Naive thymus-derived CD8-positive, alpha-beta T cell (primary cell): Measurements from ENCODE around the gene SIX3. TPM values are rescaled to one million over a fixed set of nuclear protein-coding genes. Genes with fewer than 3 reads are reported as not detected.

ENCODE experiments used
- ATAC-seq, 2 donors: fragments of 150-1000 bp; cut with Tn5 transposase in 1 of 2; sonication (Bioruptor Pico), chemical (Tn5 transposase) in 1 of 2; 1 replicate in 1 of 2; 2 replicates in 1 of 2; pipeline ENCODE4 v1.10.0; 2021; ENCODE audit warnings: mild to moderate bottlenecking in 2 of 2, moderate library complexity in 2 of 2
- POLR2A ChIA-PET: fragments of 350-600 bp; sonication (Branson Sonifier 250); formaldehyde crosslinking; loops from one replicate; lab custom pipeline; 2021; ENCODE audit warnings: antibody characterized with exemption; lab: Charles Lee
- DNase-seq, 10 donors: peaks; one replicate each; pipeline versions ENCODE4 v3.0.0 to v3.0.0-alpha.2; 2020 to 2022
- H3K27ac Mint-ChIP-seq, 10 donors: one replicate each; pipeline ENCODE4 v1.8.0; 2020 to 2022; ENCODE audit warnings: mild to moderate bottlenecking in 10 of 10, mixed read lengths in 10 of 10, moderate library complexity in 4 of 10, inconsistent platforms in 1 of 10
- H3K27me3 Mint-ChIP-seq, 5 donors: one replicate each; pipeline ENCODE4 v1.8.0; 2021 to 2022; ENCODE audit warnings: mixed read lengths in 5 of 5
- H3K36me3 Mint-ChIP-seq, 3 donors: one replicate each; pipeline ENCODE4 v1.8.0; 2020 to 2022; ENCODE audit warnings: mixed read lengths in 3 of 3, mild to moderate bottlenecking in 2 of 3, inconsistent platforms in 1 of 3
- H3K4me1 Mint-ChIP-seq, 4 donors: one replicate each; pipeline ENCODE4 v1.8.0; 2021 to 2022; ENCODE audit warnings: mixed read lengths in 4 of 4
- H3K4me3 Mint-ChIP-seq, 10 donors: one replicate each; pipeline ENCODE4 v1.8.0; 2020 to 2022; ENCODE audit warnings: mild to moderate bottlenecking in 10 of 10, mixed read lengths in 10 of 10, moderate library complexity in 6 of 10, inconsistent platforms in 1 of 10
- H3K9me3 Mint-ChIP-seq, 9 donors: one replicate each; pipeline ENCODE4 v1.8.0; 2020 to 2022; ENCODE audit warnings: mixed read lengths in 9 of 9, mild to moderate bottlenecking in 3 of 9, inconsistent platforms in 1 of 9, moderate library complexity in 1 of 9
- polyA plus RNA-seq, 3 donors: library from polyadenylated mRNA; unstranded; fragments of 300-500 nt; fragmentation: Illumina TruSeq; gene quantifications; one replicate each; pipeline ENCODE4 v1.2.3, GENCODE V29; 2021
- total RNA-seq, 8 experiments: library from RNA in 2 of 8; stranded (reverse) in 2 of 8; gene quantifications; one replicate each; pipeline ENCODE4 v1.2.3 and lab custom pipeline; 2021 to 2026

Gene SIX3
- total and polyA plus RNA-seq, 5 experiments from 2014 or later = not detected

DNA sequence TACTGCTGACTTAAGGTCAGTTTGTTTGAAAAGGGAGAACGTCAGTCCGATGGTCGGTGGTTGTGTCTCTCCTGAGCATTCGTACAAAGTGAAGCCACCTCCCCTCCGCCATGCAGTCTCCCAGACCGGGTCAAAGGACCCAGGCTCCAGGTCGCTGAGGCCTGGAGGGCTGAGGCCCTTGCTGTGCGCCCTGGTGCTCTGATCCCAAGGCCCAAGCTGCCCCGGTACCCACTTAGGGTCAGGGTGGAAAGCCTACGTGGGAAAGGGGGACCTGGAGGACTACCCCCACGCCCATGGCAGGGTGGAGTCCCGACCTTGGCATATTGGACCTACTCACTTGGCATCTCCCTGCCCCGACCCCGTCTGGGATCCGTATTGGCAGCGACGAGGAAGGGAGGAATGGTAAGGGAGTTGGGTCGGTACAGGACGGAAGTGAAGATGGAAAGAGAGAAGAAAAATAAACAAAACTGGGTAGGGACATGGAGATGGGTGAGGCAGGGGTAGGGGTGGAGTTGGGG, 8.0 kb upstream of the SIX3 start:
- H3K9me3 Mint-ChIP-seq = no peaks in the 10 kb centered on the region
- peaks cover 31 to 89% (median 58%) of the 10 kb centered on the region in 5 donors for H3K27me3 Mint-ChIP-seq
- H3K4me3 Mint-ChIP-seq = peak overlapping the region in 6 of 10 donors; percentile 2 to 51 (median 32)
- DNase-seq (peak in 1 of 10 donors; percentile 31), ATAC-seq (no peak)
- H3K36me3 Mint-ChIP-seq = no peaks in the 10 kb centered on the region
- POLR2A ChIA-PET = no interaction called here
- H3K27ac Mint-ChIP-seq = peak overlapping the region in 1 of 10 donors; percentile 74
- peaks cover 9 to 58% (median 50%) of the 10 kb centered on the region in 4 donors for H3K4me1 Mint-ChIP-seq

- no peaks in the 10 kb centered on the region for H3K36me3 Mint-ChIP-seq
- no peak overlapping the region for H3K27ac Mint-ChIP-seq
- ATAC-seq (no peak), DNase-seq (peak in 1 of 10 donors; percentile 21)
- peak overlapping the region in 2 of 10 donors; percentile 10 to 18 for H3K4me3 Mint-ChIP-seq
- POLR2A ChIA-PET = no interaction called here
- no peaks in the 10 kb centered on the region for H3K9me3 Mint-ChIP-seq
- peaks cover 31 to 88% (median 58%) of the 10 kb centered on the region in 5 donors for H3K27me3 Mint-ChIP-seq
- peaks cover 9 to 58% (median 51%) of the 10 kb centered on the region in 4 donors for H3K4me1 Mint-ChIP-seq
Measured at GRCh38 chr2:44934038-44934982, 7.2 kb upstream of the SIX3 start.

- Mint-ChIP-seq H3K36me3 (no peaks in the 10 kb centered on the region), H3K9me3 (peaks cover 0 to 5% (median 0%) of the 10 kb centered on the region in 9 donors), H3K4me1 (peaks cover 6 to 65% (median 54%) of the 10 kb centered on the region in 4 donors), H3K4me3 (peak overlapping the region in 4 of 10 donors; percentile 8 to 48 (median 28)), H3K27me3 (peaks cover 36 to 93% (median 63%) of the 10 kb centered on the region in 5 donors), H3K27ac (no peak overlapping the region)
- no peak for ATAC-seq
- peak in 1 of 10 donors; percentile 45 for DNase-seq
- POLR2A ChIA-PET = no interaction called here
Measured at GRCh38 chr2:44934983-44935728, 6.3 kb upstream of the SIX3 start.

DNA sequence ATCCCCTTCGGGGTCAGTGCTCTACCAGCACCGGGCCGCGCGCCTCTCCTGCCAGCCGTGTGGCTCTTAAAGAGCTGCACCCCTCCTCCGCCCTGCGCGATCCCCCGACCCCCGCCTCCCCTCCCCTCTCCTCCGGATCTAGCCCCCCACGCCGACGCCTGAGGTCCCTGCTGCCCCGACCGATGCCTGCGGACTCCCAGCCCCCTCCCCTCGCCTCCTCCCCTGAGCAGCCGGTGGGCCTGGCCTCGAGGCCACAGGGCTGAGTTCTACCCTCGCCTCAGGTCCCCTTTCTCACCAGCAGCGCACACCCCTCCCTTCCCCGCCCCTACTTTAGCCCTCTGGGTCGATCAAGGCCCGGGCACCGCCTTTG, 5.8 kb upstream of the SIX3 start:
- peaks cover 0 to 5% (median 0%) of the 10 kb centered on the region in 9 donors for H3K9me3 Mint-ChIP-seq
- POLR2A ChIA-PET = no interaction called here
- no peak overlapping the region for H3K27ac Mint-ChIP-seq
- peaks cover 35 to 93% (median 62%) of the 10 kb centered on the region in 5 donors for H3K27me3 Mint-ChIP-seq
- peaks cover 6 to 63% (median 51%) of the 10 kb centered on the region in 4 donors for H3K4me1 Mint-ChIP-seq
- DNase-seq = no peak
- H3K36me3 Mint-ChIP-seq = no peaks in the 10 kb centered on the region
- H3K4me3 Mint-ChIP-seq = peak overlapping the region in 2 of 10 donors; percentile 44 to 48
- no peak for ATAC-seq

DNA sequence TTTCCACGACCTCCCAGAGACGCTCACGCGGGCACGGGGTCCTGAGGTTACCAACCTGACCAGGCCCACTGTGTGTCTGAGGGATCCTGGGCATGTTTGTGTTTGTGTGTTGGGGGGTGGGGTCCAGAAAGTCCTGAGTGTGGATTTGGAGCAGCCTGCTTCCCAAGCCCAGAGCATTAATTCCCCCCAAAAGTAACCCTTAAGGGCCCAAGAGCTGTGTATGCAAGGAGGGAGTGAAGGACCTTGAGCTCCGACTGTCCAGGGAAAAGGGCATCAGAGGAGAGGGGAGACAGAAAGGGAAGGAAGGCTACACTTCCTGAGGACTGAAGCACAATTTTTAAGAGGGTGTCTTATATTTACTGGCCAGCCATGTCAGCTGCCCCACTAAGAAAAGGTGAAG, 5.2 kb upstream of the SIX3 start:
- Mint-ChIP-seq H3K4me3 (peak overlapping the region in 6 of 10 donors; percentile 31 to 71 (median 52)), H3K36me3 (no peaks in the 10 kb centered on the region), H3K27me3 (peaks cover 32 to 93% (median 62%) of the 10 kb centered on the region in 5 donors), H3K9me3 (peaks cover 0 to 5% (median 0%) of the 10 kb centered on the region in 9 donors), H3K4me1 (peaks cover 8 to 63% (median 50%) of the 10 kb centered on the region in 4 donors), H3K27ac (no peak overlapping the region)
- DNase-seq = peak in 1 of 10 donors; percentile 48
- ATAC-seq = no peak
- POLR2A ChIA-PET = no interaction called here

DNA sequence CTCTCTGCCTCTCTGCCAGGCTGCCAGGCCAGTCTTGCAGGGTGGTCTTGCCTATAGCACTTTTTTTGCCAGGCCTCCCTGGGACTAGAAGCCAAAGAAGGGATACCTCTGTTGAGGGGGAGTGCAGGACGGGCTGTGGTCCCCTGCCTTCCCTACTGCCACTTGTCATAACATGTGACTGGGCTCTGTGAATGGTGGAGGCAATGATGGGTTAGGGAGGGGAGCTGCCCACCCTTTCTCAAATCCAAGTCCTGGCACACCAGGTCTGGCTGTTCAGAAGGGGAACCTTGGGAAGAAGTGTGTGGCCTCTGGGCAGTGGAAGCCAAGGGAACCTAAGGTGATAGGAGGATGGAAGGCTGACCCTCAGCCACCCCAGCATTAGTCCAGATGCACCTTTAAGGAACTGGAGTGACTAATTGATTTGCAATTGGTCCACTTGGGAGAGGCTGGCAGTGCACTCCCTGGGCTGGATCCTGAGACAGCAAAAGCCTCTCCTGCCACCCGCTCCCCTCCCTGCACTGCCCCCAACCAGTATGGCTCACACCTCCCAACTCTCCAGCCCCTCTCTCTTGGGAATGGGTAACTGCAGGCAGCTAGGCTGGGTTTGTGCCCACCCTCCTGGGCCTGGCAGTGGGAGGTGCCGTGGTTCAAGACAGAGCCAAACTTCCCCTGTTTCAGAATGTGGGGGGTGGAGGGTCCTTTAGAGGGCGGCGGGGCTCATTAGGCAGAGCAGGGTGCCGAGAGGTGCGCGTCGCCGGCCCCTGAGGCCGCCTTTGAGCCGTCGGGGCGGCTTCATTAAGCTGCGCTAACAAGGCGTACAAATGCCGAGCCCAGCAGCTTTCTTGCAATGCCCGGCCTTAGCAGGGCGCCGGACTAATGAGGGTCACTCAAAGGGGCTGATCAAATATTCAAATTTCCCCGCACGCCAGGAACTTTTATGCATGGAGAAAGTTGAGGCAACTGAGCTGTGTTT, 4.5 kb upstream of the SIX3 start:
- peaks cover 0 to 5% (median 0%) of the 10 kb centered on the region in 9 donors for H3K9me3 Mint-ChIP-seq
- POLR2A ChIA-PET = no interaction called here
- peaks cover 14 to 69% (median 56%) of the 10 kb centered on the region in 4 donors for H3K4me1 Mint-ChIP-seq
- H3K4me3 Mint-ChIP-seq = peak overlapping the region in 9 of 10 donors; percentile 24 to 71 (median 45)
- H3K27ac Mint-ChIP-seq = no peak overlapping the region
- ATAC-seq (no peak), DNase-seq (peak in 1 of 10 donors; percentile 32)
- H3K27me3 Mint-ChIP-seq = peaks cover 32 to 93% (median 65%) of the 10 kb centered on the region in 5 donors
- H3K36me3 Mint-ChIP-seq = no peaks in the 10 kb centered on the region

DNA sequence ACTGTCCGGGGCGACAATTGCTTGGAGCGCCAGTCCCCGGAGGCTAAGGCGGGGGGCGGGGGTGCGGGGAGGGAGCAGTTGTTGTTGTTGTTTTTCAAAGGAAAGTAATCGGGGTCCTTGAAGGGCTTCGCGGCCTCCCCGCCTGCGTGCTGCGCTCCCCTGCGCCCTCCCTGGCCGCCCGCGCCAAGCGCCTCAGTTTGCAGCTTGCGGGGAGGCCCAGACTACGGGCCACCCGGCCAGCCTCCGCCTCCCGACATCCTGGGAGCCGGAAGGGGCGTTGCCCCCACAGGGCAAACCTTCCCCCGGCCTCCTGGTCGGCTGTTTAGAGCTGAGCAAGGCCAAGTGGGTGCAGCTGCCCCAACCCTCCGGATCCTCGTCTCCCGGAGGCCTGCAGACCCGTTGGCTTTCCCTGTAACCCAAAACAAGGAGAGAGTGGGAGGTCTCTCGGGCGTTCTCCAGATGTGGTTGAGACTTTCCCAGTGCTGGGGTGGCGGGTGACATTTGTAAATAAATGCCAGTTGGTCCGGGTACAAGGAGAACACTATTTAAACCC, 3.7 kb upstream of the SIX3 start:
- no peak for ATAC-seq
- POLR2A ChIA-PET = no interaction called here
- Mint-ChIP-seq H3K27ac (no peak overlapping the region), H3K27me3 (peaks cover 28 to 93% (median 62%) of the 10 kb centered on the region in 5 donors), H3K36me3 (no peaks in the 10 kb centered on the region), H3K4me1 (peaks cover 14 to 66% (median 55%) of the 10 kb centered on the region in 4 donors), H3K9me3 (peaks cover 0 to 5% (median 0%) of the 10 kb centered on the region in 9 donors), H3K4me3 (peak overlapping the region in 8 of 10 donors; percentile 25 to 64 (median 51))
- peak in 1 of 10 donors; percentile 58 for DNase-seq

GRCh38 chr2:44938287-44939105, 3.0 kb upstream of the SIX3 start:
- ATAC-seq = no peak
- Mint-ChIP-seq H3K9me3 (peaks cover 0 to 5% (median 0%) of the 10 kb centered on the region in 9 donors), H3K4me3 (peak overlapping the region in 8 of 10 donors; percentile 28 to 64 (median 50))

GRCh38 chr2:44939106-44940048, 2.1 kb upstream of the SIX3 start:
- H3K36me3 Mint-ChIP-seq = no peaks in the 10 kb centered on the region
- peaks cover 34 to 93% (median 63%) of the 10 kb centered on the region in 5 donors for H3K27me3 Mint-ChIP-seq
- DNase-seq (peak in 1 of 10 donors; percentile 37), ATAC-seq (no peak)
- H3K4me3 Mint-ChIP-seq = peak overlapping the region in 9 of 10 donors; percentile 44 to 79 (median 63)
- peaks cover 14 to 68% (median 60%) of the 10 kb centered on the region in 4 donors for H3K4me1 Mint-ChIP-seq
- no peak overlapping the region for H3K27ac Mint-ChIP-seq
- peaks cover 0 to 5% (median 0%) of the 10 kb centered on the region in 9 donors for H3K9me3 Mint-ChIP-seq
- POLR2A ChIA-PET = no interaction called here

More at GRCh38 chr2:44938287-44939105, 3.0 kb upstream of the SIX3 start:
- DNase-seq = peak in 1 of 10 donors; percentile 11
- Mint-ChIP-seq H3K27ac (no peak overlapping the region), H3K27me3 (peaks cover 31 to 93% (median 62%) of the 10 kb centered on the region in 5 donors), H3K4me1 (peaks cover 17 to 69% (median 58%) of the 10 kb centered on the region in 4 donors), H3K36me3 (no peaks in the 10 kb centered on the region)
- POLR2A ChIA-PET = no interaction called here
